ENCODE measurements around the gene IGFBP1. TPM values are rescaled to one million over a fixed set of nuclear protein-coding genes. Genes with fewer than 3 reads are reported as not detected.

IGFBP1 gene
- total and polyA plus RNA-seq, 2 of the 13 experiments (the other 11 are each of a cell fraction or from before 2014, with no cell fraction given) = 5.4 to 885 TPM

- Histone ChIP-seq H3K4me3 (replicated peaks in 1 of 3; ENCODE audit: insufficient read depth in 1 of 3, low read depth in 2 of 3, low read length in 3 of 3) (peak overlapping the region; percentile 61 to 89 (median 84)), H3K27ac (ENCODE audit: extremely low read length, insufficient read depth, low read length) (peak overlapping the region; percentile 99), H3K79me2 (ENCODE audit: insufficient read depth, low read length) (peaks cover 12% of the 10 kb centered on the region), H3K4me2 (ENCODE audit: low read depth, low read length) (peak overlapping the region; percentile 98), H2AFZ (ENCODE audit: low read length) (no peak overlapping the region), H4K20me1 (ENCODE audit: insufficient read depth, low read length) (peaks cover 40% of the 10 kb centered on the region), H3K27me3 (ENCODE audit: control insufficient read depth in 1 of 2, insufficient read depth in 2 of 2, low read length in 2 of 2) (no peaks in the 10 kb centered on the region; a peak in 1 of 5 replicates), H3K36me3 (replicated peaks in 1 of 2; ENCODE audit: control insufficient read depth in 1 of 2, insufficient read depth in 2 of 2, low read length in 2 of 2) (peaks cover 0 to 19% of the 10 kb centered on the region in 2 experiments; a peak in 4 of 5 replicates), H3K9me3 (ENCODE audit: low read length) (no peaks in the 10 kb centered on the region), H3K4me1 (ENCODE audit: insufficient read depth, low read length) (peaks cover 73% of the 10 kb centered on the region), H3K9ac (ENCODE audit: insufficient read depth, low read depth, low read length) (peak overlapping the region; percentile 95)
- DNase-seq (ENCODE audit: low spot score) (no peak), FAIRE-seq (no peak), ATAC-seq (no peak)
- ChIA-PET CTCF (ENCODE audit: low intra/inter-chr PET ratio, low total read pairs) (interaction anchor here (0.8 to 1.9 kb wide), 3 partner anchors 18 to 27 kb away, joined by 3 to 11 read pairs (median 4); partner anchors contain the start of gene CCDC201), POLR2A (interaction anchor here (0.9 to 7.2 kb wide), 6 partner anchors 9 to 1896 kb away, joined by 3 to 118 read pairs (median 26); partner anchors contain the start of gene CCDC201)
- WGBS (ENCODE audit: low lambda C conversion rate) = 75% methylated on average over 5 of the region's 8 CpGs
- intact Hi-C loops (cut with micrococcal nuclease; ENCODE audit: unreplicated experiment) = no loop called here
- in situ Hi-C loops (cut with HindIII; ENCODE audit: extremely low pct_ligation_motif_present, low pct_unique_long_range_greater_than_20kb) = no loop called here
- no TSS peak for BruUV-seq (replicated peaks)
- TF ChIP-seq ZBTB4 (CRISPR knock-in tag; IDR thresholded peaks at IDR 0.05; ENCODE audit: borderline replicate concordance) = no peak
- TF ChIP-seq ZNF251 (CRISPR knock-in tag; IDR thresholded peaks at IDR 0.05) = no peak
- TF ChIP-seq ZNF335 (CRISPR knock-in tag; IDR thresholded peaks at IDR 0.05) = no peak
- peak; percentile 34; the same call in 1 of the 2 replicates for TF ChIP-seq ZFY (CRISPR knock-in tag; IDR thresholded peaks at IDR 0.05)
- no peak for TF ChIP-seq ZNF180 (CRISPR knock-in tag; IDR thresholded peaks at IDR 0.05; ENCODE audit: borderline replicate concordance, low read depth)
- TF ChIP-seq ZNF563 (CRISPR knock-in tag; IDR thresholded peaks at IDR 0.05) = no peak
- TF ChIP-seq GATAD2A (CRISPR knock-in tag; IDR thresholded peaks at IDR 0.05) = no peak
- no peak for TF ChIP-seq ZNF747 (CRISPR knock-in tag; IDR thresholded peaks at IDR 0.05; ENCODE audit: borderline replicate concordance)
- TF ChIP-seq ZBTB26 (CRISPR knock-in tag; IDR thresholded peaks at IDR 0.05; ENCODE audit: borderline replicate concordance) = no peak
- TF ChIP-seq AHR (CRISPR knock-in tag; IDR thresholded peaks at IDR 0.05) = no peak
- TF ChIP-seq RBFOX2 (IDR thresholded peaks at IDR 0.05; ENCODE audit: low read depth, low read length) = peak; percentile 17
- TF ChIP-seq UBTF (CRISPR knock-in tag; IDR thresholded peaks at IDR 0.05) = peak; percentile 59
- TF ChIP-seq ZNF775 (CRISPR knock-in tag; IDR thresholded peaks at IDR 0.05; ENCODE audit: borderline replicate concordance) = no peak
Observed at GRCh38 chr7:45890125-45890901, 2.0 kb downstream of the IGFBP1 start.

Measured in HepG2 (cell line).